ENCODE results near the gene RGS3. TPM values are rescaled to one million over a fixed set of nuclear protein-coding genes. Genes with fewer than 3 reads are reported as not detected.
A peak's percentile ranks its signal among the peaks of the same experiment; 100 is the strongest.

The RGS3 gene
- total RNA-seq, 4 donors from 2014 or later, result 5.9 to 11.8 (median 9.8) TPM

DNA sequence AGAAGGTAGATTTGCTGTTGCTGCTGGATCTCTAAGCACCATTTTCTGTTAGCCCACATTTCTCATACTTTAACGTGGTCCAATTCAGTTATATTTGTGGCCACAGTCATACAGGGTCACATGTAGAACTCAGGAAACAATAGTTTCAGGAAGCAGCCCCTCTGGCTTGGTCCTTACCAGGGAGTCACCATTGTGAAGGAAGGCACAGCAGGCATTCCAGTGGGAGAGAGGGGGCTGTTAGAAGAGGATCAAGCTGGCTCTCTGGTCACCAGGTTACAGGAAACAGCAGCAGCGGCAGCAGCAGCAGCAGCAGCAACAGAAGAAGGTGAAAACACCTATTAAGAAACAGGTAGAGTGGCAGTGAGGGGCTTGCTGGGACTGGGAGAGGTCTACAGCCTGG, 38.5 kb upstream of the RGS3 start:
- no peaks in the 10 kb centered on the region for H3K36me3 ChIP-seq
- DNase-seq (no peak), ATAC-seq (no peak)
- TF ChIP-seq, protein P1, sequence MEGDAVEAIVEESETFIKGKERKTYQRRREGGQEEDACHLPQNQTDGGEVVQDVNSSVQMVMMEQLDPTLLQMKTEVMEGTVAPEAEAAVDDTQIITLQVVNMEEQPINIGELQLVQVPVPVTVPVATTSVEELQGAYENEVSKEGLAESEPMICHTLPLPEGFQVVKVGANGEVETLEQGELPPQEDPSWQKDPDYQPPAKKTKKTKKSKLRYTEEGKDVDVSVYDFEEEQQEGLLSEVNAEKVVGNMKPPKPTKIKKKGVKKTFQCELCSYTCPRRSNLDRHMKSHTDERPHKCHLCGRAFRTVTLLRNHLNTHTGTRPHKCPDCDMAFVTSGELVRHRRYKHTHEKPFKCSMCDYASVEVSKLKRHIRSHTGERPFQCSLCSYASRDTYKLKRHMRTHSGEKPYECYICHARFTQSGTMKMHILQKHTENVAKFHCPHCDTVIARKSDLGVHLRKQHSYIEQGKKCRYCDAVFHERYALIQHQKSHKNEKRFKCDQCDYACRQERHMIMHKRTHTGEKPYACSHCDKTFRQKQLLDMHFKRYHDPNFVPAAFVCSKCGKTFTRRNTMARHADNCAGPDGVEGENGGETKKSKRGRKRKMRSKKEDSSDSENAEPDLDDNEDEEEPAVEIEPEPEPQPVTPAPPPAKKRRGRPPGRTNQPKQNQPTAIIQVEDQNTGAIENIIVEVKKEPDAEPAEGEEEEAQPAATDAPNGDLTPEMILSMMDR (IDR thresholded peaks at IDR 0.05 in 4 of 5, conservative IDR thresholded peaks at IDR 0.05 in 1 of 5), result no peak
- TF ChIP-seq POLR2A (IDR thresholded peaks at IDR 0.05), result no peak
- peaks cover 0 to 2% (median 0%) of the 10 kb centered on the region in 3 donors for H3K27me3 ChIP-seq
- intact Hi-C loops (cut with DNase I; ENCODE audit: low total_unique reads) (no loop called here), in situ Hi-C loops (cut with MboI; ENCODE audit: low sequenced_read_pairs in 4 of 4) (loop anchor here in 1 of 4 donors (10.0 kb wide), 1 partner anchor 240 kb away; no protein-coding TSS in a partner anchor)
- H3K27ac ChIP-seq, result no peak overlapping the region
- H3K4me3 ChIP-seq, result no peak overlapping the region
- no peaks in the 10 kb centered on the region for H3K9me3 ChIP-seq
- H3K4me1 ChIP-seq, result no peaks in the 10 kb centered on the region

DNA sequence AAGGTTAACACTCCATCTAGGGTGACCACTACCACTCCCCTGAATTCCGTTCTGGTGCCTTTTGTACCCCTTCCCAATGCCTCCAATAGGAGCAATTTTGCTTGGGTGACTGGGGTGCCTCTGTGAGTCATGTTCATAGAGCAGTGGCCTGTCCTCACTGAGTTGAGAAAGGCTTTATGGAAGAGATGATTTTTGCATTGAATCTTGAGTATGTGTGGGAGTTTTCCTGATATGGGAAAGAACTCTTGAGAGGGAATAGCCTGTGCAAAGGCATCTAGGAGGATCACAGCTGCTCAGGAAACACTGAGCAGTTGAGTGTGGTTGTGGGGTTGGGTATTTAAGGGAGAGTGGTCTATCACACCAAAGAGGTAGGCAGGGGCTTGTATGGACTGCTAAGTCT, 36.8 kb upstream of the RGS3 start:
- in situ Hi-C loops (cut with MboI; ENCODE audit: low sequenced_read_pairs in 4 of 4), result loop anchor here in 1 of 4 donors (10.0 kb wide), 1 partner anchor 238 kb away; no protein-coding TSS in a partner anchor
- H3K27me3 ChIP-seq, result peaks cover 0 to 2% (median 0%) of the 10 kb centered on the region in 3 donors
- no peak overlapping the region for H3K4me3 ChIP-seq
- intact Hi-C loops (cut with DNase I; ENCODE audit: low total_unique reads), result no loop called here
- H3K27ac ChIP-seq, result no peak overlapping the region
- H3K4me1 ChIP-seq, result no peaks in the 10 kb centered on the region
- ATAC-seq, result no peak
- H3K9me3 ChIP-seq, result no peaks in the 10 kb centered on the region
- DNase-seq, result no peak
- no peaks in the 10 kb centered on the region for H3K36me3 ChIP-seq
- TF ChIP-seq, protein P1 (IDR thresholded peaks at IDR 0.05 in 4 of 5, conservative IDR thresholded peaks at IDR 0.05 in 1 of 5), result no peak
- TF ChIP-seq POLR2A (IDR thresholded peaks at IDR 0.05), result no peak

DNA sequence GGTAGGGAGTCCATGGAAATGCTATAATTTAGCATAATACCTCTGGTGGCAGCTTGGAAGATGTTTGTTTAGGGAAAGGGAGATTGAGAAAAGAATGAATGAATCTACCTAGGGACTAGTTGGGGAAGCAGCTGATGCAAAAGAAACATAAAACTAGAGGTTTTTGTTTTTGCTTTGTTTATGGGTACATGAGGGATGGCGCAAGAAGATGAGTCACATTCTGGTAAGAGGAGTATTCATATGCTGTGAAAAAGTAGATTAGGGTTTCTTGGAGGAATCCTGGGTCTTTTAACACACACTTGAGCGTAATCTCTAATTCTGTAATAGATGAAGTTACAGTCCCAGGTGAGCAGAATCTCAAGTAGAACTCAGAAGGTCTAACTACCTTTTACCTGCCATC, 35.9 kb upstream of the RGS3 start:
- TF ChIP-seq, protein P1 (IDR thresholded peaks at IDR 0.05 in 4 of 5, conservative IDR thresholded peaks at IDR 0.05 in 1 of 5), result no peak
- TF ChIP-seq POLR2A (IDR thresholded peaks at IDR 0.05), result no peak
- ATAC-seq (peak in 1 of 2 donors; percentile 24), DNase-seq (no peak)
- peaks cover 0 to 2% (median 0%) of the 10 kb centered on the region in 3 donors for H3K27me3 ChIP-seq
- no peak overlapping the region for H3K4me3 ChIP-seq
- intact Hi-C loops (cut with DNase I; ENCODE audit: low total_unique reads) (no loop called here), in situ Hi-C loops (cut with MboI; ENCODE audit: low sequenced_read_pairs in 4 of 4) (loop anchor here in 1 of 4 donors (10.0 kb wide), 1 partner anchor 237 kb away; no protein-coding TSS in a partner anchor)
- no peaks in the 10 kb centered on the region for H3K4me1 ChIP-seq
- no peak overlapping the region for H3K27ac ChIP-seq
- H3K36me3 ChIP-seq, result no peaks in the 10 kb centered on the region
- no peaks in the 10 kb centered on the region for H3K9me3 ChIP-seq

DNA sequence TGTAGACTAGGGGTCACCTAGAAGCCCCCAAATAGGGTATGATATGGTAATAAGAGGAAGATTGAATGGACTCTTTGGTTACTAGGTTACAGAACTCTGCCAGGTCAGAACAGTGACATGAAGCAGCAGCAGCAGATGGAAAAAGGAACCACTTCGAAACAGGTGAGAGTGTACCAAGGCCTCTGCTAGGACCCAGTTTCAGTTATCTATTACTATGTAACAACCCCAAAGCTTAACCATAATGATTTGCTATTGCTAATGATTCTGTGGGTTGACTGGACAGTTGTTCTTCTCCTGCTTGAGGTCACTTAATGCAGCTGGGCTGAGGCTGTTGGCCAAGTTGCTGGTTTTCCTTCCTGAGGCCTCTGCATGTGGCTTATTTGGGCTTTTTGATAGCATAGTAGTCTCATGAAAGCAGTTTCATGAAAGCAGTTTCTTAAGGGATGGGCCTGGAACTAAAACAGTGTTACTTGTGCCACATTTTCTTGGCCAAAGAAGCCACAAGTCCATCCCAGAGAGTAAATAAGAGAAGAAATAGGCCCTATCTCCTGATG, 35.4 kb upstream of the RGS3 start:
- no peak for ATAC-seq
- in situ Hi-C loops (cut with MboI; ENCODE audit: low sequenced_read_pairs in 4 of 4) (loop anchor here in 1 of 4 donors (10.0 kb wide), 1 partner anchor 237 kb away; no protein-coding TSS in a partner anchor), intact Hi-C loops (cut with DNase I; ENCODE audit: low total_unique reads) (no loop called here)
- TF ChIP-seq, protein P1 (IDR thresholded peaks at IDR 0.05 in 4 of 5, conservative IDR thresholded peaks at IDR 0.05 in 1 of 5), result no peak
- TF ChIP-seq POLR2A (IDR thresholded peaks at IDR 0.05), result no peak
- Histone ChIP-seq H3K36me3 (no peaks in the 10 kb centered on the region), H3K27ac (no peak overlapping the region), H3K9me3 (no peaks in the 10 kb centered on the region), H3K4me3 (no peak overlapping the region), H3K4me1 (no peaks in the 10 kb centered on the region), H3K27me3 (peaks cover 0 to 2% (median 0%) of the 10 kb centered on the region in 3 donors)
- DNase-seq, result no peak

Data from gastrocnemius medialis (tissue), 4 donors.